WI38 (cell line): ENCODE data around the gene PRKCB.

ENCODE experiments used
- H3K4me3 ChIP-seq: 2 replicates; pipeline ENCODE4 v1.5.1; 2011; ENCODE audit warnings: low read depth, mild to moderate bottlenecking, control low read depth, low read length
- TF ChIP-seq, protein P1 (sequence below): IDR thresholded peaks from 2 replicates; pipeline ENCODE4 v1.5.1; 2012; ENCODE audit warnings: low read depth, mild to moderate bottlenecking, control low read depth, low read length

The PRKCB gene

DNA sequence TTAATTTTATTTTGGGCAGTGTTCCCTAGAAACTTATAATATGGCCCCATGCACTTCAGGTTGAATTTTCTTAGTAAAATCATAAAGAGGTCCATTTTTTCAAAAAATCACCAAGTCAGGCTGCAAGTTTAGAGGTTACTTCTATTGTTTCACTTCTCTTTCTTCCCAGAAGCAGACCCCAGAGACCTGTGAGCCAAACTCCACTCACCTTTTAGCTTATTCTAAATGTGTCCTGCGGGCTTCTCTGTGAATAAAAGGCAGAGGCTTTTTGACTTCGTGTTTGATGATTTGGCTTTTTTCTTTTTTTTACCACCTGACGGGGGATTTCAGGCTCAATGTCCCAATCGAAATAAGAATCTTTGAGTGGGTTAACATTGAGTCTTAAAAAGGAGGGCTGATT lies 7.4 kb downstream of the PRKCB start:
- TF ChIP-seq, protein P1, sequence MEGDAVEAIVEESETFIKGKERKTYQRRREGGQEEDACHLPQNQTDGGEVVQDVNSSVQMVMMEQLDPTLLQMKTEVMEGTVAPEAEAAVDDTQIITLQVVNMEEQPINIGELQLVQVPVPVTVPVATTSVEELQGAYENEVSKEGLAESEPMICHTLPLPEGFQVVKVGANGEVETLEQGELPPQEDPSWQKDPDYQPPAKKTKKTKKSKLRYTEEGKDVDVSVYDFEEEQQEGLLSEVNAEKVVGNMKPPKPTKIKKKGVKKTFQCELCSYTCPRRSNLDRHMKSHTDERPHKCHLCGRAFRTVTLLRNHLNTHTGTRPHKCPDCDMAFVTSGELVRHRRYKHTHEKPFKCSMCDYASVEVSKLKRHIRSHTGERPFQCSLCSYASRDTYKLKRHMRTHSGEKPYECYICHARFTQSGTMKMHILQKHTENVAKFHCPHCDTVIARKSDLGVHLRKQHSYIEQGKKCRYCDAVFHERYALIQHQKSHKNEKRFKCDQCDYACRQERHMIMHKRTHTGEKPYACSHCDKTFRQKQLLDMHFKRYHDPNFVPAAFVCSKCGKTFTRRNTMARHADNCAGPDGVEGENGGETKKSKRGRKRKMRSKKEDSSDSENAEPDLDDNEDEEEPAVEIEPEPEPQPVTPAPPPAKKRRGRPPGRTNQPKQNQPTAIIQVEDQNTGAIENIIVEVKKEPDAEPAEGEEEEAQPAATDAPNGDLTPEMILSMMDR: no peak
- H3K4me3 ChIP-seq: no peak overlapping the region

DNA sequence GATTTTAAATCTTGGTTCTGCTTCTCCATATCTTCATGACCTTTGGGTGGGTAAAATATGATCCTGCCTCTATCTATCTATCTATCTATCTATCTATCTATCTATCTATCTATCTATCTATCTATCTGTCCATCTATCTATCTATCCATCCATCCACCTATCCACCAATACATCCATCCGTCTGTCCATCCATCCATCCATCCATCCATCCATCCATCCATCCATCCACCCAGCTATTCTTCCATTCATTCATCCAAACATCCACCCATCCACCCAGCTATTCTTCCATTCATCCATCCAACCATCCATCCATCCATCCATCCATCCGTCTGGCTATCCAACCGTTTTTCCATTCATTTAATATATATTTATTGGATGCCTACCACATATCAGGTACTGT lies 11.5 kb downstream of the PRKCB start:
- TF ChIP-seq, protein P1: no peak
- no peak overlapping the region for H3K4me3 ChIP-seq

DNA sequence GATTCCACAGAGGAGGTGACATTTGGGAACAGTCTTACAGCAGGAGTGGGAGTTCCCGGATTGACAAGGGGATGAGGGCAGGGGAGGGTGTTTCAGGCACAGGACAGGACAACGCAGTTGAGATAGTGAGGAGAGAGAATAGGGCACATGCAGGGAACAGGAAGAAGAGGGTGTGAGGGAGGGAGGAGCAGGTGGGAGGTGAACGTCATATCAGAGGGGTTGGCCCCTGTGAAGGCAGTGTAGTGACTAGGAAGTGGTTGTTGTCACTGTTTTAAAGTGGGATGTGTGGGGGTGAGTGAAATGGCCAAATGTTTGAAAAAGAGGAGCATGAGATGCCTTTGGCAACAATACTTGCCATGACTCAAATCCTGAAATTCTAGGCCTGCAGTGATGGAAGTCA lies 12.2 kb downstream of the PRKCB start:
- H3K4me3 ChIP-seq: no peak overlapping the region
- TF ChIP-seq, protein P1: no peak

DNA sequence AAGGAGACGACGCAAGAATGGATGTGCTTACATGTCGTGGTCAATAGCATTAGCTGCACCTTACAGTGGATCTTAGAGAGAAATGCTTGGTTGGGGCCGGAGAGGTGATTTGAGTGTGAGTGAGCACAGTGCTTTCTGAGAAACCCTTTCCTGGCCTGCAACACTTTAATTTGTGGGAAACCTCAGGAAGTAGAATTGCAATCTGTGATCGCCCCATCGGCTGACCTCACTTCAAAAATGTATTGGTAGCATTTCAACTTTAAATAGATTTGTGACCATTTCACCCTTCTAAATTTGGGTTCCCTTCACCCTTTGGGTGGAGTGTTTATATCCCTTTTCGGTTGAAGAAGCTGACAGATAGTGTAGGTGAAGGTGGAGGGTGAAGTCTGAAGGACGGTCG lies 13.2 kb downstream of the PRKCB start:
- H3K4me3 ChIP-seq: no peak overlapping the region
- TF ChIP-seq, protein P1: no peak

DNA sequence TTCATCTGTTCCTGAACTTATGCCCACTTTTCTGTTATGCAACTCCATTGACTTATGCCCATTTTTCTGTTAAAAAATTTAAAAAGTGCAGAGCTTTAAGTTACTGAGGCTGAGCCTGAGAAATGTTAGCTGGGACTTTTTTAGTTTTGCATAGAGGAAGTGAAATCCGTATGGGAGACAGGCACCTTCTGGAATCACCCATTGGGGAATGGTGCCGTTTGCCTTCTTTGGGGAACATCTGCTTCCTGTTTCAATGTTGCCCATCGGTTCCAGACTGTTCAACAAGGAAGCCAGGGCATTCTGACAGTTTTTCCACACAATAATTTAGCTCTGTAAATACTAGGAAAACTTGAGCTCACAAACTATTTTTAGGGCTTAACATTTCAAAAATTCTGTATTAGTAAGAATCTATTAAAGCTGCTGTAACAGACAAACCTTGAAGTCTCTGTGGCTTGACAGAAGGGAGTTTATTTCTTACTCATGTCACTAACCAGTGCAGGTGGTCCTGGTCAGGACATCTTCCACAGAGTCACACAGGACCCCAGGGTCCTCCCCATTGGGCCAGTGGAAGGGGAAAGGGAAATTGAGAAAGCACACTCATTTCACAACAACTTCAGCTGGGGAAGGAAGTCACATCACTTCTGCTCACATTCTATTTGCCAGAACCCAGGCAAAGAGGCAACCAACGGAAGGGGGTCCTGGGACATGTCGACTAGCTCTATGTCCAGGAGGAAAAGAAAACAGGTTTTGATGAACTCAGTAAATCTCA lies 17.2 kb downstream of the PRKCB start:
- TF ChIP-seq, protein P1: no peak
- no peak overlapping the region for H3K4me3 ChIP-seq

DNA sequence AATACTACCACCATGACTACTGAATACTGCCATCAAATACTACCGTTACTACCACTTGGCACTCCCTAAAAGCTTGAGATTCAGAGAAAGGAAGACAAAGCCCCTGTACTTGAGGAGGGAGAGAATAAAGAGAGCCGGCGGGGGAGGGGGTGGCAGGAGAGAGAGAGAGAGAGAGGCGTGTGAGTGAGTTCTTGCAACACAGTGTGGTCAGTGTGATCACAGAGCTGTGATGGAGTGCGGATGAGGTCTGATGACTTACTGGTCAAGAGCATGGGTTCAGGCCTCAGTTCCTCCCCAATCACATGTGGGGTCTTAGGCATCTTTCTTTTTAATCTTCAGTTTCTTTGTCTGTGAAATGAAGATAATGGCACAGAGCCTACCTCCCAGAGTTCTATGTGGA lies 19.2 kb downstream of the PRKCB start:
- H3K4me3 ChIP-seq: no peak overlapping the region
- TF ChIP-seq, protein P1: no peak

DNA sequence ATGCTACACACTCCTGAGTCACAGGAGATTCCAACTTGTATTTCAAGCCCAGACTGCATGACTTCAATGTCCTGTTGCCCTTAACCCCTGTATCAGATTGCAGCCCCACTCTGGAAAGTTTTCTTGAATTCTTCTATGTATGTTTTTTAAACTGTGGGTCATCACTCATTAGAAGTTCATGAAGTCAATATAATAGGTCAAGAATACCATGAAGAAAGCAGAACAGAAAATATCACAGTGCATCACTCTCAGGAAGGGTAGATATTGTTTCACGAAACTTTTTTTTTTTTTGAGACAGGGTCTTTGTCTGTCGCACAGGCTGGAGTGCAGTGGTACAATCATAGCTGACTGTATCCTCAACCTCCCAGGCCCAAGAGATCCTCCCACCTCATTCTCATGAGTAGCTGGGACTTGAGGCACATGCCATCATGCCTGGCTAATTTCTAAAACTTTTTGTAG lies 20.5 kb downstream of the PRKCB start:
- TF ChIP-seq, protein P1: no peak
- H3K4me3 ChIP-seq: no peak overlapping the region
